ENCODE results near the gene EIF3D. TPM values are rescaled to one million over a fixed set of nuclear protein-coding genes. Genes with fewer than 3 reads are reported as not detected.

Gene EIF3D
- total RNA-seq, 1 experiment from 2014 or later, result 224 TPM

DNA sequence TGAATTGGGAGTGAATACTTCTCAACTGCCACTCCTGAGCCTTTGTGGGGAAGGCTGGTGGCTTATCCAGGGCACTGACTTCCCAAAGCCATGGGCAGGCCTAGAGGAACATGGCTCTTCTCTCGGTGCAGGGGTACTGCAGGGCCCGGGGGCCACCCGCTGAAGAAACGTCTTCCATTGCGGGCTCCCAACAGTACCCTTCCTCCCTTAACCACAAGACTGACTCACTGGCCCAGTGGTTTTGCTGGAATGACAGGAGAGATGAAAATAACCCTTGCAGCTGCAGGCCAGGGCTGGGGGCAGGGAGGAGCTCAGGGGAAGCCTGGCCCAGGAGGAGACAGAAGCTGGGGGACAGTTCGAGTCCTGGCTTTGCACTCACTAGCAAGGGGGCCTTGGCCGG is 61.0 kb downstream of the EIF3D start:
- H3K4me3 Mint-ChIP-seq (ENCODE audit: low read depth, unreplicated experiment), result peak overlapping the region; percentile 50
- H3K4me1 Mint-ChIP-seq (ENCODE audit: low read depth, unreplicated experiment), result peaks cover 38% of the 10 kb centered on the region

DNA sequence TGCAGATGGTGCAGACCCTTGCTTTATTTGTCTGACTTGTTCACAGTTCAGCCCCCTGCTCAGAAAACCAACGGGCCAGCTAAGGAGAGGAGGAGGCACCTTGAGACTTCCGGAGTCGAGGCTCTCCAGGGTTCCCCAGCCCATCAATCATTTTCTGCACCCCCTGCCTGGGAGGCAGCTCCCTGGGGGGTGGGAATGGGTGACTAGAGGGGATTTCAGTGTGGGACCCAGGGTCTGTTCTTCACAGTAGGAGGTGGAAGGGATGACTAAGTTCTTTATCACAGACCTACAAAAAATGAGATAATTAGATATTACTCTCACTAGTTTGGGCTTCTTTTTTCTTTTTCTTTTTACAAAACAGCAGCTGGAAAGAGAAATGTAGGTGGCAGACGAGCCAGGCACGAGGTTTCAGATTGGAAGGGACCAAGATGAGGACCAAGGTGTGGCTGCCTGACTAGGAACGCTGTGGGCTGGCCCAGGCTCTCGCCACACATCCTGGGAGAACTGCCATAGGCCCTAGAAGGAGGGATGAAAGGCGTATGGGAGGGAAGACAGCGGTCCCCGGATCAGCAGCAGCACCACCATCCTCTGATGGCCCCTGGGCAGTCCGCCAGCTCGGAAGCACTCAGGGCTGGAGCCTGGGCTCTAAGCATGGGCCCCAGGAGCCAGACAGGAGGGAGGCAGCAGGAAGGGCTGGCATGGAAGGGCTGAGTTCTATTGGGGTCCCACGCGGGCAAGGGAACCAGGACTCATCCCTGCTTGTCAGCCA is 61.7 kb downstream of the EIF3D start:
- BruUV-seq (replicated peaks), result no TSS peak
- Mint-ChIP-seq H3K9me3 (ENCODE audit: low read depth, unreplicated experiment) (no peaks in the 10 kb centered on the region), H3K27me3 (ENCODE audit: unreplicated experiment) (no peaks in the 10 kb centered on the region), H3K4me1 (ENCODE audit: low read depth, unreplicated experiment) (peaks cover 43% of the 10 kb centered on the region), H3K4me3 (ENCODE audit: low read depth, unreplicated experiment) (peak overlapping the region; percentile 16), H3K27ac (ENCODE audit: unreplicated experiment) (peak overlapping the region; percentile 98), H3K36me3 (ENCODE audit: insufficient read depth, unreplicated experiment) (peaks cover 43% of the 10 kb centered on the region)
- CTCF ChIA-PET, result interaction anchor here (0.8 to 1.3 kb wide), 2 partner anchors 12 to 136 kb away, joined by 3 to 4 read pairs; no protein-coding TSS in a partner anchor
- TF ChIP-seq, protein P1, sequence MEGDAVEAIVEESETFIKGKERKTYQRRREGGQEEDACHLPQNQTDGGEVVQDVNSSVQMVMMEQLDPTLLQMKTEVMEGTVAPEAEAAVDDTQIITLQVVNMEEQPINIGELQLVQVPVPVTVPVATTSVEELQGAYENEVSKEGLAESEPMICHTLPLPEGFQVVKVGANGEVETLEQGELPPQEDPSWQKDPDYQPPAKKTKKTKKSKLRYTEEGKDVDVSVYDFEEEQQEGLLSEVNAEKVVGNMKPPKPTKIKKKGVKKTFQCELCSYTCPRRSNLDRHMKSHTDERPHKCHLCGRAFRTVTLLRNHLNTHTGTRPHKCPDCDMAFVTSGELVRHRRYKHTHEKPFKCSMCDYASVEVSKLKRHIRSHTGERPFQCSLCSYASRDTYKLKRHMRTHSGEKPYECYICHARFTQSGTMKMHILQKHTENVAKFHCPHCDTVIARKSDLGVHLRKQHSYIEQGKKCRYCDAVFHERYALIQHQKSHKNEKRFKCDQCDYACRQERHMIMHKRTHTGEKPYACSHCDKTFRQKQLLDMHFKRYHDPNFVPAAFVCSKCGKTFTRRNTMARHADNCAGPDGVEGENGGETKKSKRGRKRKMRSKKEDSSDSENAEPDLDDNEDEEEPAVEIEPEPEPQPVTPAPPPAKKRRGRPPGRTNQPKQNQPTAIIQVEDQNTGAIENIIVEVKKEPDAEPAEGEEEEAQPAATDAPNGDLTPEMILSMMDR (IDR thresholded peaks at IDR 0.05; ENCODE audit: unreplicated experiment), result no peak
- DNase-seq, result no peak
- intact Hi-C loops (cut with micrococcal nuclease; ENCODE audit: unreplicated experiment), result loop anchor here (5.0 kb wide), 1 partner anchor 80 kb away; the partner anchor contains the start of gene MYH9

More for the DNA sequence above, 61.0 kb downstream of the EIF3D start:
- Mint-ChIP-seq H3K36me3 (ENCODE audit: insufficient read depth, unreplicated experiment) (peaks cover 41% of the 10 kb centered on the region), H3K27me3 (ENCODE audit: unreplicated experiment) (no peaks in the 10 kb centered on the region), H3K27ac (ENCODE audit: unreplicated experiment) (peak overlapping the region; percentile 68), H3K9me3 (ENCODE audit: low read depth, unreplicated experiment) (no peaks in the 10 kb centered on the region)
- CTCF ChIA-PET, result interaction anchor here (1.3 kb wide), 1 partner anchor 13 kb away, joined by 4 read pairs; no protein-coding TSS in a partner anchor
- no TSS peak for BruUV-seq (replicated peaks)
- TF ChIP-seq, protein P1 (IDR thresholded peaks at IDR 0.05; ENCODE audit: unreplicated experiment), result no peak
- peak; percentile 73 for DNase-seq
- intact Hi-C loops (cut with micrococcal nuclease; ENCODE audit: unreplicated experiment), result loop anchor here (5.0 kb wide), 1 partner anchor 81 kb away; the partner anchor contains the start of gene MYH9

DNA sequence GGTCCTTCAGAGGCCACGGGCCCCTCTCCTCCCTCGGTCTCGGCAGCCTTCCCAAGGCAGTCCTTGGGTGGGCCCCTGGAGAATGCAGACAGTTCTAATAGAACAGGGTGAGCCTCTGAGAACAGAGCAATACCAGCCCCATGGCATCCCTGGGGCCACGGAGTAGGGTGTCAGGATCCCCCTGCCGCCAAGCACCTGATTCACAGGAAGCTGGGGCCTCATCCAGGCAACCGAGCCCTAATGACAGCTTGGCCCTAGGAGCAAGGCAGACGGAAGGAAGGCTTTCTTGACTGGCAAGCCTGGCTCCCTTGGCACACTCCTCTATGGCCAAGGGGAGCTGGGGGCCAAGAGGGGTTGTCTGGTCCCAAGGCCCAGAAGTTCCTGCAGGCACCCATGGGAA is 62.7 kb downstream of the EIF3D start:
- CTCF ChIA-PET, result interaction anchor here (1.0 to 1.5 kb wide), 4 partner anchors 30 to 96 kb away, joined by 3 to 5 read pairs (median 4); partner anchors contain the start of gene MYH9
- H3K27ac Mint-ChIP-seq (ENCODE audit: unreplicated experiment), result peak overlapping the region; percentile 98
- peaks cover 52% of the 10 kb centered on the region for H3K4me1 Mint-ChIP-seq (ENCODE audit: low read depth, unreplicated experiment)
- DNase-seq, result no peak
- intact Hi-C loops (cut with micrococcal nuclease; ENCODE audit: unreplicated experiment), result loop anchor here (5.0 kb wide), 1 partner anchor 79 kb away; the partner anchor contains the start of gene MYH9
- H3K36me3 Mint-ChIP-seq (ENCODE audit: insufficient read depth, unreplicated experiment), result peaks cover 44% of the 10 kb centered on the region
- no peaks in the 10 kb centered on the region for H3K27me3 Mint-ChIP-seq (ENCODE audit: unreplicated experiment)
- H3K9me3 Mint-ChIP-seq (ENCODE audit: low read depth, unreplicated experiment), result no peaks in the 10 kb centered on the region
- no TSS peak for BruUV-seq (replicated peaks)
- TF ChIP-seq, protein P1 (IDR thresholded peaks at IDR 0.05; ENCODE audit: unreplicated experiment), result no peak
- no peak overlapping the region for H3K4me3 Mint-ChIP-seq (ENCODE audit: low read depth, unreplicated experiment)

DNA sequence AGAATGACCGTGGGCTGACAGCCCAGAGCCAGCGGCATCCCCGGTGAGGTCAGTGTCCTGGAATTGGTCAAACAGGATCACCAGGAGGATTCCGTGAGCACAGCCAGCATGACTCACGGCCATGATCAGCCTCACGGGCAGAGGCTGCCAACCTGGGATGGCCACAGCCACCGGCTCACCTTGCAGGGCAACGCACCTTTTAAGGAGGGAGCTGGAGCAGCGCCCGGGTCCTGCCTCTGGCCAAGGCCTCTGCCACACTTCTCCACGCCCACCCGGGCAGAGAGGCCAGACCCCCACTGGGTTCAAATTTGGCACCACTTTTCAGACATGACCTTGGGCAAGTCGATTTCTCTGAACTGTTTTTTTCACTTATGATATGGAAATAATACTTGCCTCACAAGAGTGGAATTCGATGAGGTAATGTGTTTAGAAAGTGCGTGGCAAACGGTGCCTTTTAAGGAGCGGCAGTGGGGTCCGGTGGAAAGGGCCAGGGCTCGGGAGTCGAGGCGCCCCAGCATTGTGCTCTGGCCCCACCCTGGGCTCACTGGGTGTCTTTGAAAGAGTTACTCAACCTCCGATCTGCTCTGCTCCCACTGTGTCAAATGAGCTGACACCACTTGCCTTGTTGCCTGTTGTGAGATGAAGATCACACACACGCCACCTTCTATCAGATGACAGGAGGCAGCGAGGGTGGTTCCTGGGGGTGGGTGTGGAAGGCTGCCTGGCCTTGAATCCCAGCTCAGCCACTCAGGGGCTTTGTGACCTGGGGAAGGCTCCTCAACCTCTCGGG is 63.5 kb downstream of the EIF3D start:
- peak overlapping the region; percentile 98 for H3K27ac Mint-ChIP-seq (ENCODE audit: unreplicated experiment)
- no peaks in the 10 kb centered on the region for H3K9me3 Mint-ChIP-seq (ENCODE audit: low read depth, unreplicated experiment)
- TF ChIP-seq, protein P1 (IDR thresholded peaks at IDR 0.05; ENCODE audit: unreplicated experiment), result no peak
- intact Hi-C loops (cut with micrococcal nuclease; ENCODE audit: unreplicated experiment), result loop anchor here (5.0 kb wide), 1 partner anchor 78 kb away; the partner anchor contains the start of gene MYH9
- peaks cover 44% of the 10 kb centered on the region for H3K36me3 Mint-ChIP-seq (ENCODE audit: insufficient read depth, unreplicated experiment)
- H3K27me3 Mint-ChIP-seq (ENCODE audit: unreplicated experiment), result no peaks in the 10 kb centered on the region
- DNase-seq, result peak; percentile 94
- BruUV-seq (replicated peaks), result no TSS peak
- H3K4me1 Mint-ChIP-seq (ENCODE audit: low read depth, unreplicated experiment), result peaks cover 61% of the 10 kb centered on the region
- H3K4me3 Mint-ChIP-seq (ENCODE audit: low read depth, unreplicated experiment), result peak overlapping the region; percentile 54
- CTCF ChIA-PET, result interaction anchor here (0.7 to 1.5 kb wide), 6 partner anchors 14 to 100 kb away, joined by 3 to 5 read pairs (median 4); partner anchors contain the start of gene MYH9

All from Calu3 (cell line).